ENCODE measurements around the gene MSMB.
A peak's percentile ranks its signal among the peaks of the same experiment; 100 is the strongest.

MSMB gene

GRCh38 chr10:46033602-46034011 lies 12.5 kb downstream of the MSMB start:
- peak; percentile 75 for DNase-seq

- DNase-seq, result no peak
Observed at GRCh38 chr10:46031648-46032532, 14.2 kb downstream of the MSMB start.

GRCh38 chr10:46030091-46030937 lies 15.8 kb downstream of the MSMB start, which contains the start of gene NCOA4:
Gene NCOA4 (minus strand): TSS chr10:46030623. CDS start chr10:46016680, 13,943 bp downstream.
- DNase-seq, result peak; percentile 98

- no peak for DNase-seq
Observed at GRCh38 chr10:46029461-46030030, 16.5 kb downstream of the MSMB start.

- peak; percentile 64 for DNase-seq
Observed at GRCh38 chr10:46028584-46029460, 17.2 kb downstream of the MSMB start.

- no peak for DNase-seq
Observed at GRCh38 chr10:46026106-46026505, 20.0 kb downstream of the MSMB start.

GRCh38 chr10:46025406-46025805 lies 20.7 kb downstream of the MSMB start:
- no peak for DNase-seq

GRCh38 chr10:46024948-46025347 lies 21.1 kb downstream of the MSMB start:
- no peak for DNase-seq

GRCh38 chr10:46022978-46023702 lies 22.9 kb downstream of the MSMB start:
- DNase-seq, result peak; percentile 86

- DNase-seq, result no peak
Observed at GRCh38 chr10:46020344-46020657, 25.8 kb downstream of the MSMB start.

GRCh38 chr10:46019569-46020343 lies 26.3 kb downstream of the MSMB start:
- no peak for DNase-seq

GRCh38 chr10:46019177-46019528 lies 26.9 kb downstream of the MSMB start:
- DNase-seq, result no peak

- no peak for DNase-seq
Observed at GRCh38 chr10:46018453-46019176, 27.5 kb downstream of the MSMB start.

GRCh38 chr10:46017733-46018132 lies 28.3 kb downstream of the MSMB start:
- no peak for DNase-seq

- DNase-seq, result no peak
Observed at GRCh38 chr10:46016811-46017210, 29.3 kb downstream of the MSMB start.

- no peak for DNase-seq
Observed at GRCh38 chr10:46016190-46016589, 29.9 kb downstream of the MSMB start.

- no peak for DNase-seq
Observed at GRCh38 chr10:46014683-46015405, 31.2 kb downstream of the MSMB start.

GRCh38 chr10:46014206-46014605 lies 31.9 kb downstream of the MSMB start:
- DNase-seq, result no peak

- no peak for DNase-seq
Observed at GRCh38 chr10:46012746-46013145, 33.3 kb downstream of the MSMB start.
